Psoas muscle (tissue), 8 donors: ENCODE data around the gene C2CD4C. TPM values are rescaled to one million over a fixed set of nuclear protein-coding genes. Genes with fewer than 3 reads are reported as not detected.

Source experiments
- ATAC-seq, 4 donors: fragments of 200-7000 bp; cut with Tn5 transposase; one replicate each; pipeline ENCODE4 v1.9.1; 2020; ENCODE audit warnings: moderate library complexity in 3 of 4, mild to moderate bottlenecking in 2 of 4
- DNase-seq, 2 donors: peaks; one replicate each; pipeline ENCODE4 v3.0.0-alpha.2; 2020
- H3K27ac ChIP-seq: fragments of 200-600 bp; one replicate; pipeline ENCODE4 v1.8.0; 2022
- H3K27me3 ChIP-seq, 3 donors: fragments of 200-600 bp in 1 of 3; one replicate each; pipeline versions ENCODE4 v1.6.1 to v1.8.0; 2013 to 2022; ENCODE audit warnings: low read length in 2 of 3, mild to moderate bottlenecking in 2 of 3, moderate library complexity in 1 of 3; ENCODE audit not compliant: insufficient read depth in 3 of 3
- H3K36me3 ChIP-seq, 2 donors: fragments of 200-600 bp in 1 of 2; one replicate each; pipeline versions ENCODE4 v1.6.1 to v1.8.0; 2013 to 2022; ENCODE audit warnings: low read depth in 1 of 2, mild to moderate bottlenecking in 1 of 2, moderate library complexity in 1 of 2; ENCODE audit not compliant: insufficient read depth in 1 of 2
- H3K4me1 ChIP-seq: fragments of 200-600 bp; one replicate; pipeline ENCODE4 v1.8.0; 2022
- H3K4me3 ChIP-seq: fragments of 200-600 bp; one replicate; pipeline ENCODE4 v1.8.0; 2022; ENCODE audit warnings: mild to moderate bottlenecking
- H3K9me3 ChIP-seq: fragments of 200-600 bp; one replicate; pipeline ENCODE4 v1.8.0; 2022
- WGBS, 3 donors: extraction: QIAGEN DNeasy Blood & Tissue Kit; methylation state at CpG; one replicate each; pipeline versions ENCODE4 v1.1.6 to v1.1.7; 2013; 5-methylcytosine and 5-hydroxymethylcytosine counted together
- intact Hi-C, 2 donors: fragments of 100-400 bp; cut with DNase I; formaldehyde crosslinking; loops; one replicate each; pipeline versions ENCODE4 v1.11.0 to v1.14.2; 2022
- polyA plus RNA-seq, 3 donors: library from polyadenylated mRNA; stranded (reverse); fragments of 200-250 nt; gene quantifications; one replicate each; pipeline ENCODE4 v1.2.3, GENCODE V29; 2013
- total RNA-seq, 4 donors: library from RNA; stranded (reverse); fragmentation: NEBNext Ultra II Directional in 2 of 4; extraction: Animal tissue kit (Norgen Biotek cat#: 25700) in 2 of 4; gene quantifications; one replicate each; pipeline versions ENCODE4 v1.2.1 to v1.2.4, GENCODE V29; 2021 to 2023
- TF ChIP-seq, protein P1 (sequence below): fragments of 200-600 bp; IDR thresholded peaks from one replicate; pipeline ENCODE4 v1.8.0; 2022; ENCODE audit warnings: antibody characterized with exemption
- donor health status: healthy with polysubstance abuse.
- donor health status: DM: no; HTN: no; CAD: no; lungs with moderate emphysema.
- donor health status: Bipolar disorder and iron deficiency.
- donor health status: healthy.
- donor health status: DM: yes; HTN: yes; CAD: no.
- donor health status: DM: no; HTN: no; CAD: no.
- donor health status: DM: no; HTN: no; CAD: no.
- donor health status: DM: yes; HTN: yes; CAD: no.

Gene C2CD4C
- total and polyA plus RNA-seq, 7 donors: 0.47 to 1.3 (median 0.97) TPM

DNA sequence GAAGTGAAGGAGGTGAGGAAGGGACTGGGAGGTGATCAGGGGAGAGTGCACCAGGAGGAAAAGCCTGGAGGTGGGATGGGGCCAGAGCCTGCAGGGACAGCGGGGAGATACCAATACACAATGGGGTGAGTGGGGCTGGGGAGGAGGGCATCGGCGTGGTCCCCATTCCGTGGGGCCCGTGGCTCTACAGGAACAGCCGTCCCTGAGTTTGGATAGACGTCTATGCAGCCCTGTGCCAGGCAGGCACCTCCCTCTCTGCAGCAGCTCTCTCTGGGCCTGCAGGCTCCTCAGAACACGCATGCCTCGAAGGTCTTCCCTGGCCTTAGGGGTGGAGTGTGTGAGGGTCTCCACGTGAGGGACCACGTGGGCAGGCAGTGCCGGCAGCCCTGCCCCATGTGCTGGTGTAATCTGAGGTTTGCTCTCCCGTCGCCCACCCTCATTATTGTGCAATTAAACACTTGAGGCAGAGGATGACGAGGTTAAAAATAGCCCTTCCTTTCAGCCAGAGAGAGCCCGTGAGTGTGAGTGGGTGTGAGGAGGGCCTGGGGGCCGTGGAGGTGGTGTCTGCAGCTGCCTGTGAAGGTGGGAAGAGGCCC lies 16.5 kb downstream of the C2CD4C start:
- no peak for ATAC-seq
- peaks cover 0 to 10% (median 2%) of the 10 kb centered on the region in 3 donors for H3K27me3 ChIP-seq
- no peak overlapping the region for H3K4me3 ChIP-seq
- no peaks in the 10 kb centered on the region for H3K4me1 ChIP-seq
- DNase-seq: no peak
- H3K27ac ChIP-seq: no peak overlapping the region
- no peaks in the 10 kb centered on the region for H3K36me3 ChIP-seq
- intact Hi-C loops: no loop called here
- no peaks in the 10 kb centered on the region for H3K9me3 ChIP-seq
- 45 to 56% (median 52%) methylated on average over 17 of the region's 17 CpGs for WGBS, 3 donors
- TF ChIP-seq, protein P1, sequence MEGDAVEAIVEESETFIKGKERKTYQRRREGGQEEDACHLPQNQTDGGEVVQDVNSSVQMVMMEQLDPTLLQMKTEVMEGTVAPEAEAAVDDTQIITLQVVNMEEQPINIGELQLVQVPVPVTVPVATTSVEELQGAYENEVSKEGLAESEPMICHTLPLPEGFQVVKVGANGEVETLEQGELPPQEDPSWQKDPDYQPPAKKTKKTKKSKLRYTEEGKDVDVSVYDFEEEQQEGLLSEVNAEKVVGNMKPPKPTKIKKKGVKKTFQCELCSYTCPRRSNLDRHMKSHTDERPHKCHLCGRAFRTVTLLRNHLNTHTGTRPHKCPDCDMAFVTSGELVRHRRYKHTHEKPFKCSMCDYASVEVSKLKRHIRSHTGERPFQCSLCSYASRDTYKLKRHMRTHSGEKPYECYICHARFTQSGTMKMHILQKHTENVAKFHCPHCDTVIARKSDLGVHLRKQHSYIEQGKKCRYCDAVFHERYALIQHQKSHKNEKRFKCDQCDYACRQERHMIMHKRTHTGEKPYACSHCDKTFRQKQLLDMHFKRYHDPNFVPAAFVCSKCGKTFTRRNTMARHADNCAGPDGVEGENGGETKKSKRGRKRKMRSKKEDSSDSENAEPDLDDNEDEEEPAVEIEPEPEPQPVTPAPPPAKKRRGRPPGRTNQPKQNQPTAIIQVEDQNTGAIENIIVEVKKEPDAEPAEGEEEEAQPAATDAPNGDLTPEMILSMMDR: no peak

DNA sequence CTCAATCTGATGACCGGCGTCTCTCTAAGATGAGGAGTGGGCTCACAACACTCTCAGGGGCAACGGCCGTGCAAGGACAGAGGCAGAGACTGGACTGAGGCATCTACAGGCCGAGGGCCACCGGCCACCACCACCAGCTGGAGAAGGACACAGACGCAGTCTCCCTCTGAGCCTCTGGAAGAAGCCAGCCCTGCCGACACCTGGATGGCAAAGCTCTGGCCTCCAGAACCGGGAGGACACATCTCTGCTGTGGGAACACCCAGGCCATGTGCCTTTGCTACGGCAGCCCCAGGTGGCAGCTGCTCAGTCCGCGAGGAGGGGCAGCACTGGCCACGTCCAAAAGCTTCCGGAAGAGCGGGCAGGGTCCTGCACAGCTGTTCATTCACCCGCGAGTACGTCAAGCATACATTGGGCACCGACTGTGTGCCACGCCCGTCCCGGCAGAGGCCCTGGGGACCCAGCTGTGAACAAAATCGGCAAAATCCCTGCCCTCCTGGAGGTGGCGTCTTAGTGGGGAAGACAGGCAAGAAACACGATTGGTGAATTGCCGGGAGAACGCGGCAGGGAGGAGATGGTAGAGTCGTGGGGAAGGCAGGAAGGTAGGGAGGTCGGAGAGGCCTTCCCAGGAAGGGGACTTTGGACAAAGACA lies 17.1 kb downstream of the C2CD4C start:
- 60 to 76% (median 64%) methylated on average over 30 of the region's 30 CpGs for WGBS, 3 donors
- Histone ChIP-seq H3K36me3 (no peaks in the 10 kb centered on the region), H3K9me3 (no peaks in the 10 kb centered on the region), H3K4me3 (no peak overlapping the region), H3K27ac (no peak overlapping the region), H3K4me1 (no peaks in the 10 kb centered on the region), H3K27me3 (peaks cover 0 to 10% (median 2%) of the 10 kb centered on the region in 3 donors)
- intact Hi-C loops: no loop called here
- TF ChIP-seq, protein P1: no peak
- DNase-seq: no peak
- ATAC-seq: no peak

DNA sequence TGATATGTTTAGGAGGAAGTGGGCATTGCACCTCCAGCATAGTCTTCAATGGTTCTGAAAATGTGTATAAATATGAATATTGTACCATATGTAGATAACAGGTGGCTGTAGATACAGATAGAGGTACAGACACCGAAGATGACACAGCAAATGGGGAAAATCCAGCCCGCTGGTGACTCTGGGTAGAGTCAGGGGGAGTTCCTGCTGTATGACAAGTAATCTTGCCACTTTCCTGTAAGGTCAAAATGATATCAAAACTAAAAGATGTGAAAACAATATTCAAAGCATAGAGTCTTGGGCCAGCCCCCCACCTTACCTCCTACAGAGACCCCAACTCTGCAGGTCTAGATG lies 17.8 kb downstream of the C2CD4C start:
- DNase-seq (no peak), ATAC-seq (no peak)
- H3K27ac ChIP-seq: no peak overlapping the region
- H3K36me3 ChIP-seq: no peaks in the 10 kb centered on the region
- H3K4me1 ChIP-seq: no peaks in the 10 kb centered on the region
- H3K4me3 ChIP-seq: no peak overlapping the region
- WGBS, 3 donors: 79 to 88% (median 86%) methylated on average over 2 of the region's 2 CpGs
- H3K9me3 ChIP-seq: no peaks in the 10 kb centered on the region
- H3K27me3 ChIP-seq: peaks cover 0 to 11% (median 2%) of the 10 kb centered on the region in 3 donors
- intact Hi-C loops: no loop called here
- TF ChIP-seq, protein P1: no peak

DNA sequence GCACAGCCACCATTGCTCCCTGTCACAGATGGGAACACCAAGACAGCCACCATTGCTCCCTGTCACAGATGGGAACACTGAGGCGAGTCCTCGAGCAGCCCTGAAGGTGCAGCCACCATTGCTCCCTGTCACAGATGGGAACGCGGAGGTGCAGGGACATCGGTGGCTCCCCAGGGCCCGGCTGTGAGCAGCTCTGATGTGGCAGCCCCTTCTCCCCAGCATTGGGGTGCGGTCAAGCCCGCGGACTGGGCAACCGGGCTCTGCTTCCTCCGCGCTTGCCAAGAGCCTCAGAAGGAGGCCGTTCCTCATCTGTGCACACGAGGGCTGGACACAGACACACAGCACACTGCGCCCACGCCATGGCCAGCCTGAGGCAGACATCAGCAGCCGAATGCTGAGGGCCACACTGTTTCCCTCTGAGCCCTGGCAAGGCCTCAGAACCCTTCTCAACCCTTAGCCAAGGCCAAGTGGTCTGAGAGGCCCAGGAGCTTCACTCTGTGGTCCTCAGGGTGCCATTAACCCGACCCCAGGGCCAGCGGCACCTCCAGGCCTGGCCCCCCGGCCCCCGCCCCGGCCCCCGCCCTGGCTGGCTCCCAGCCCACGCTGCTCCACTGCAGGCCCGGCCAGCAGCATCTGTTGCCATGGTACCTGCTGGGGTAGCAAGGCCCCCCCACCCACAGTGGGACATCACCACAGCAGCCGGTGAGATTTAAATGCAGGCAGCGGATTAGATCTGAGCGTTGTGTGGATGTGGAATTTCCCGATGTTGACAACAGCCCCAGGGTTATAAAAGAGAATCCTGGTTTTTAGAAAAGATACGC lies 18.4 kb downstream of the C2CD4C start:
- peaks cover 0 to 17% (median 2%) of the 10 kb centered on the region in 3 donors for H3K27me3 ChIP-seq
- intact Hi-C loops: no loop called here
- TF ChIP-seq, protein P1: no peak
- H3K4me3 ChIP-seq: no peak overlapping the region
- DNase-seq: no peak
- H3K4me1 ChIP-seq: no peaks in the 10 kb centered on the region
- H3K9me3 ChIP-seq: no peaks in the 10 kb centered on the region
- WGBS, 3 donors: 68 to 75% (median 73%) methylated on average over 23 to 30 of the region's 30 CpGs
- no peak overlapping the region for H3K27ac ChIP-seq
- no peak for ATAC-seq
- no peaks in the 10 kb centered on the region for H3K36me3 ChIP-seq
